Measurements from ENCODE around the gene MUCL1. TPM values are rescaled to one million over a fixed set of nuclear protein-coding genes. Genes with fewer than 3 reads are reported as not detected.

MUCL1 gene
- total RNA-seq, 1 experiment from 2014 or later: not detected

GRCh38 chr12:54840244-54840865 is 14.0 kb upstream of the MUCL1 start:
- Histone ChIP-seq H3K4me1 (ENCODE audit: insufficient read depth, low read length) (no peaks in the 10 kb centered on the region), H4K8ac (replicated peaks; ENCODE audit: insufficient read length, low read depth, low read length) (no peak overlapping the region), H3K27me3 (ENCODE audit: insufficient read depth, low read length) (no peaks in the 10 kb centered on the region), H3K14ac (ENCODE audit: insufficient read depth, low read length) (no peak overlapping the region), H2BK20ac (ENCODE audit: low read depth, low read length, poor library complexity, severe bottlenecking) (no peak overlapping the region), H4K5ac (ENCODE audit: insufficient read length, low read depth, low read length) (no peak overlapping the region), H4K91ac (ENCODE audit: insufficient read length, low read depth, low read length) (no peak overlapping the region), H2AFZ (ENCODE audit: low read length) (no peak overlapping the region), H3K27ac (ENCODE audit: insufficient read length, low read depth, low read length) (no peak overlapping the region), H3K79me2 (ENCODE audit: insufficient read depth, low read length) (no peaks in the 10 kb centered on the region), H3K23ac (ENCODE audit: insufficient read length, low read depth, low read length) (no peak overlapping the region), H3K4me2 (ENCODE audit: insufficient read depth, insufficient read length, low read length) (no peak overlapping the region), H2BK15ac (ENCODE audit: low read depth, low read length) (no peak overlapping the region), H2BK12ac (ENCODE audit: insufficient read length, low read depth, low read length) (no peak overlapping the region), H3T11ph (ENCODE audit: low read length) (no peak overlapping the region), H3K79me1 (ENCODE audit: insufficient read depth, low read depth, low read length, poor library complexity, severe bottlenecking) (no peaks in the 10 kb centered on the region), H3K9ac (ENCODE audit: extremely low read depth, insufficient read length, low read length) (no peak overlapping the region), H3K56ac (ENCODE audit: insufficient read length, low read depth, low read length) (no peak overlapping the region), H3K4ac (ENCODE audit: low read depth, low read length) (no peak overlapping the region), H2BK120ac (ENCODE audit: low read depth, low read length, poor library complexity, severe bottlenecking) (no peak overlapping the region), H2AK5ac (ENCODE audit: insufficient read length, low read length) (no peak overlapping the region), H3K23me2 (ENCODE audit: insufficient read length, low read depth, low read length, poor library complexity, severe bottlenecking) (no peaks in the 10 kb centered on the region), H4K20me1 (ENCODE audit: control insufficient read depth, insufficient read depth, insufficient read length) (no peaks in the 10 kb centered on the region), H3K18ac (ENCODE audit: insufficient read length, low read depth, low read length) (no peak overlapping the region), H3K9me3 (ENCODE audit: control insufficient read depth, low read depth, low read length) (no peaks in the 10 kb centered on the region), H2BK5ac (ENCODE audit: insufficient read length, low read length) (no peak overlapping the region)
- H3K4me1 Mint-ChIP-seq: no peaks in the 10 kb centered on the region
- no CpG with 5 or more reads among the region's 3 CpGs for WGBS (ENCODE audit: extremely low coverage, insufficient read length, low lambda C conversion rate)
- TF ChIP-seq, protein P1, sequence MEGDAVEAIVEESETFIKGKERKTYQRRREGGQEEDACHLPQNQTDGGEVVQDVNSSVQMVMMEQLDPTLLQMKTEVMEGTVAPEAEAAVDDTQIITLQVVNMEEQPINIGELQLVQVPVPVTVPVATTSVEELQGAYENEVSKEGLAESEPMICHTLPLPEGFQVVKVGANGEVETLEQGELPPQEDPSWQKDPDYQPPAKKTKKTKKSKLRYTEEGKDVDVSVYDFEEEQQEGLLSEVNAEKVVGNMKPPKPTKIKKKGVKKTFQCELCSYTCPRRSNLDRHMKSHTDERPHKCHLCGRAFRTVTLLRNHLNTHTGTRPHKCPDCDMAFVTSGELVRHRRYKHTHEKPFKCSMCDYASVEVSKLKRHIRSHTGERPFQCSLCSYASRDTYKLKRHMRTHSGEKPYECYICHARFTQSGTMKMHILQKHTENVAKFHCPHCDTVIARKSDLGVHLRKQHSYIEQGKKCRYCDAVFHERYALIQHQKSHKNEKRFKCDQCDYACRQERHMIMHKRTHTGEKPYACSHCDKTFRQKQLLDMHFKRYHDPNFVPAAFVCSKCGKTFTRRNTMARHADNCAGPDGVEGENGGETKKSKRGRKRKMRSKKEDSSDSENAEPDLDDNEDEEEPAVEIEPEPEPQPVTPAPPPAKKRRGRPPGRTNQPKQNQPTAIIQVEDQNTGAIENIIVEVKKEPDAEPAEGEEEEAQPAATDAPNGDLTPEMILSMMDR (conservative IDR thresholded peaks at IDR 0.05): no peak
- no peak overlapping the region for H3K27ac Mint-ChIP-seq
- H3K4me3 Mint-ChIP-seq: no peak overlapping the region
- peaks cover 1% of the 10 kb centered on the region; the same call in 1 of the 2 replicates for H3K27me3 Mint-ChIP-seq (ENCODE audit: low read depth)
- DNase-seq: no peak
- peaks cover 2 to 3% of the 10 kb centered on the region in 2 experiments; a peak in 3 of 5 replicates for H3K9me3 Mint-ChIP-seq
- H3K36me3 Mint-ChIP-seq (ENCODE audit: insufficient read depth in 1 of 3, low read depth in 3 of 3): no peaks in the 10 kb centered on the region
